Kidney epithelial cell (primary cell): ENCODE data around the gene PCDHB2. TPM values are rescaled to one million over a fixed set of nuclear protein-coding genes. Genes with fewer than 3 reads are reported as not detected.

Experiments used
- DNase-seq: peaks from one replicate; pipeline ENCODE4 v3.0.0-alpha.2; 2010; ENCODE audit warnings: low read depth
- H3K27me3 ChIP-seq: 2 replicates; pipeline ENCODE4 v1.6.0; 2011; ENCODE audit warnings: low read length; ENCODE audit not compliant: control insufficient read depth, insufficient read depth
- H3K36me3 ChIP-seq: 2 replicates; pipeline ENCODE4 v1.5.1; 2011; ENCODE audit warnings: low read length; ENCODE audit not compliant: control insufficient read depth, insufficient read depth
- H3K4me3 ChIP-seq: 2 replicates; pipeline ENCODE4 v1.5.1; 2011; ENCODE audit warnings: low read depth, mild to moderate bottlenecking, control low read depth, low read length
- total RNA-seq: library from RNA; depleted of rRNA; stranded (reverse); fragments of >200 nt; gene quantifications from 2 replicates; pipeline ENCODE4 v1.2.3, GENCODE V29; 2015
- TF ChIP-seq, protein P1 (sequence below): IDR thresholded peaks from 2 replicates; pipeline ENCODE4 v1.5.1; 2011; ENCODE audit warnings: mild to moderate bottlenecking, moderate library complexity, low read length, control low read depth, inconsistent platforms; ENCODE audit not compliant: insufficient read depth, poor library complexity, severe bottlenecking

Gene PCDHB2
- 5.7 and 5.8 TPM in 2 replicates for total RNA-seq

DNA sequence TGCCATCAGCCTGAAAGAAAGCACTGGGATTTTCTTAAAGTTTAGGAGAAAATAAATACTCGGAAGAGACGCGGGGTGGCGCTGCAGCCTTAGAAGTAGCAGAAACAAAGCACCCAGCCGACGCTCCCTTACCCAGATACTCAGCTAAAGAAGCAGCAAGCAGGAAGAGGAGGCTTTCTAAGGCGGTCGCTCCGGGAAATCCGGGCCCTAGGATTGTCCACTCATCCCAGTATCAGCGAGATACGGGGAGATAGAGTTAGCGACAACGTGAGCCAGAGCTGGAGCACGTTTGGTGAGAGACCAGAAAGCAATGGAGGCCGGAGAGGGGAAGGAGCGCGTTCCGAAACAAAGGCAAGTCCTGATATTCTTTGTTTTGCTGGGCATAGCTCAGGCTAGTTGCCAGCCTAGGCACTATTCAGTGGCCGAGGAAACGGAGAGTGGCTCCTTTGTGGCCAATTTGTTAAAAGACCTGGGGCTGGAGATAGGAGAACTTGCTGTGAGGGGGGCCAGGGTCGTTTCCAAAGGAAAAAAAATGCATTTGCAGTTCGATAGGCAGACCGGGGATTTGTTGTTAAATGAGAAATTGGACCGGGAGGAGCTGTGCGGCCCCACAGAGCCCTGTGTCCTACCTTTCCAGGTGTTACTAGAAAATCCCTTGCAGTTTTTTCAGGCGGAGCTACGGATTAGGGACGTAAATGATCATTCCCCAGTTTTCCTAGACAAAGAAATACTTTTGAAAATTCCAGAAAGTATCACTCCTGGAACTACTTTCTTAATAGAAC is at the start of gene PCDHB2:
Gene PCDHB2, plus strand, starts transcription at position 135 of the 782 bp plus-strand sequence. Its CDS starts 176 bp downstream, at position 311.
- Histone ChIP-seq H3K4me3 (peak within 1 kb of the TSS; percentile 17), H3K27me3 (no peaks in the 10 kb centered on the region), H3K36me3 (no peaks in the 10 kb centered on the region)
- TF ChIP-seq, protein P1, sequence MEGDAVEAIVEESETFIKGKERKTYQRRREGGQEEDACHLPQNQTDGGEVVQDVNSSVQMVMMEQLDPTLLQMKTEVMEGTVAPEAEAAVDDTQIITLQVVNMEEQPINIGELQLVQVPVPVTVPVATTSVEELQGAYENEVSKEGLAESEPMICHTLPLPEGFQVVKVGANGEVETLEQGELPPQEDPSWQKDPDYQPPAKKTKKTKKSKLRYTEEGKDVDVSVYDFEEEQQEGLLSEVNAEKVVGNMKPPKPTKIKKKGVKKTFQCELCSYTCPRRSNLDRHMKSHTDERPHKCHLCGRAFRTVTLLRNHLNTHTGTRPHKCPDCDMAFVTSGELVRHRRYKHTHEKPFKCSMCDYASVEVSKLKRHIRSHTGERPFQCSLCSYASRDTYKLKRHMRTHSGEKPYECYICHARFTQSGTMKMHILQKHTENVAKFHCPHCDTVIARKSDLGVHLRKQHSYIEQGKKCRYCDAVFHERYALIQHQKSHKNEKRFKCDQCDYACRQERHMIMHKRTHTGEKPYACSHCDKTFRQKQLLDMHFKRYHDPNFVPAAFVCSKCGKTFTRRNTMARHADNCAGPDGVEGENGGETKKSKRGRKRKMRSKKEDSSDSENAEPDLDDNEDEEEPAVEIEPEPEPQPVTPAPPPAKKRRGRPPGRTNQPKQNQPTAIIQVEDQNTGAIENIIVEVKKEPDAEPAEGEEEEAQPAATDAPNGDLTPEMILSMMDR = no peak
- no peak for DNase-seq

DNA sequence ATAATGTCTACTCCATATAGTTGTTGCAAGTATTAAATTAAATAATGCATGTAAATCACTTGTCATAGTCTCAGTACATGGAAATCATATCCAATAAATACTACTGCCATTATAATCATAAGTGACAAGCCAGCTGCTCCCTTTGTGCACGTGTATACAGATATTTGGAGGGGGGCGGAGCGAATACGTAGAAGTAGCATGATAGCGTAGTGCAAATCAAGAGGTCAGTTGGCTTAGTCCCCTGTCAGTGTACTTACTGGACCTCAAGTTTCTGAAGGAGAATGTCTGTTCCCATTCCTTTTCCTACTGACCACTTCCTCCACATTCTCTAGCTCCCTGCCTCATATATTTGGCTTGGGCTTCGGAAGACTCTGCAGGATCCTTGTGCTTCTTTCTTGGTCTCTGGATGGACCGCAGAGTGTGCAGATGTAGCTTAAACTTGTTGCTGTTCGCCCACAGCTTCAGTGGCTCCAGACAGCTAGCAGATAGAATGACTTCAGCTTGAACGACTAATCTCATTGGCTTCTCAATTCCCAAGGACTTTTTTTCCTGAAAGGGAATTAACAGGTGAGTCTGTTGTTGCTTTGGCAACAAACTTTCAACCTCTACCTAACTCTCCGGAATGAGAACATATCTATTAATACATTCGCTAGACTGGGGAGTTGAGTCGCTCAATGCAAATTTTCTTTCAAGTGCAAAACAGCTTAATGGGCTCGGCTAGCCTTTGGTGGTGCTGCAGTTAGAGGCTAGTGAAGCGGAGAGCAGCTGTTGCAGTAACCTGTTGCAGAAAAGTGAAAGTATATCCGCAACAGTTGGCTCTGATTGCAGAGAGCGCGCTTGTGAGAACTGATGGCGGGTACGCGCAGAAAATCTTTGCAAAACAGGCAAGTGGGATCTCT is 43.5 kb upstream of the PCDHB2 start, which contains the start of gene PCDHB1:
Gene PCDHB1, plus strand, starts transcription at position 753 of the 899 bp plus-strand sequence. Its CDS starts 97 bp downstream, at position 850.
- Histone ChIP-seq H3K4me3 (peak within 1 kb of the TSS; percentile 11), H3K36me3 (no peaks in the 10 kb centered on the region), H3K27me3 (peaks cover 4% of the 10 kb centered on the region)
- TF ChIP-seq, protein P1 = no peak
- DNase-seq = no peak

DNA sequence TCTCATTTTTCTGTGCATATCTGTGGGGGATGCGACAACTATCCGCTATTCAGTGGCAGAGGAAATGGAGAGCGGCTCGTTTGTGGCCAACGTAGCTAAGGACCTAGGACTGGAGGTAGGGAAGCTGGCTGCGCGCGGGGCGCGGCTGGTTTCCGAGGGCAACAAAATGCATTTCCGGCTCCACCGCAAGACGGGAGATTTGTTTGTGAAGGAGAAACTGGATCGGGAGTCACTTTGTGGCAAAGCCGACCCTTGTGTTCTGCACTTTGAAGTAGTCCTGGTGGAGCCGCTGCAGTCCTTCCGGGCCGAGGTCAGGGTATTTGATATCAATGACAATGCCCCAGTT is 42.9 kb upstream of the PCDHB2 start:
- TF ChIP-seq, protein P1 = no peak
- no peak for DNase-seq
- H3K4me3 ChIP-seq = peak overlapping the region; percentile 11
- H3K36me3 ChIP-seq = no peaks in the 10 kb centered on the region
- peaks cover 4% of the 10 kb centered on the region for H3K27me3 ChIP-seq

DNA sequence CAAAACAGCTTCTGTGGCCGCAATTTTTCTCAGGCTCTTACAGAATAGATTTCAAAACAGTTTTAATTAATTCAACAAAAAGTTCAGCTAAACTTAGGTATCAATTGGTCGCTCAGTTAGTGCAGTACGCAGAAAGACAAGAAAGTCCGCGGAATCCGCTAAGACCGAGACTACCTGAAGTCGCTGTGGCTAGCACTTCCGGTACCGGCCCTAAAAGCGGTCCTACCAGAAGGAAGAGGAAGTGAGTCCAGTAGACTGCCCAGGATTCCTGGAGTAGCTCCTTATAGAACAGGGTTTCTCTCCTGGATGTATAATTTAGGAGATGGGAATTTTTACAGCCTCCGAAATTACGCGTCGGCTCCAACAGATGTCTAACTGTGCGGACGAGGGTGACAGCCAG is 16.6 kb upstream of the PCDHB2 start:
- TF ChIP-seq, protein P1 = no peak
- no peaks in the 10 kb centered on the region for H3K36me3 ChIP-seq
- no peak overlapping the region for H3K4me3 ChIP-seq
- DNase-seq = no peak
- no peaks in the 10 kb centered on the region for H3K27me3 ChIP-seq

DNA sequence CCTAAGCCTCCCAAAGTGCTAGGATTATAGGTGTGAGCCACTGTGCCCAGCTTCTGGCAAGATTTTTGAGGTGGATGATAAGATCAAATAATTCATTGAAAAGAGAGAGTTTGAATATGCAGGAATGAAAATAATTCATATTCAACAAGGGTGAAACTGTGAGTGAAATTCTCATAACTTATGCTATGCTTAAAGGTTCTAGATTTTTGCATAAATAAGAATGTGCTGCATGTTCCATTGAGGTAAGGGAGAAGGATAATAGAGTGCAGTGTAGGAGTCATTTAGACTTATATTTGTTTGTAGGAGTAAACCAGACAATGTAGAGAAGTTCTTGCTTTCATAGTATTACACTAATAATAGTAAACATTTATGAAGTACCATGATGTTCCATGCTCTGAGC is 12.2 kb upstream of the PCDHB2 start:
- TF ChIP-seq, protein P1 = no peak
- Histone ChIP-seq H3K27me3 (no peaks in the 10 kb centered on the region), H3K4me3 (no peak overlapping the region), H3K36me3 (no peaks in the 10 kb centered on the region)
- no peak for DNase-seq
